Measurements from ENCODE around the gene SLC35G1. TPM values are rescaled to one million over a fixed set of nuclear protein-coding genes. Genes with fewer than 3 reads are reported as not detected.

SLC35G1 gene
- total RNA-seq, 2 donors from 2014 or later = 11.3 to 14.2 TPM

DNA sequence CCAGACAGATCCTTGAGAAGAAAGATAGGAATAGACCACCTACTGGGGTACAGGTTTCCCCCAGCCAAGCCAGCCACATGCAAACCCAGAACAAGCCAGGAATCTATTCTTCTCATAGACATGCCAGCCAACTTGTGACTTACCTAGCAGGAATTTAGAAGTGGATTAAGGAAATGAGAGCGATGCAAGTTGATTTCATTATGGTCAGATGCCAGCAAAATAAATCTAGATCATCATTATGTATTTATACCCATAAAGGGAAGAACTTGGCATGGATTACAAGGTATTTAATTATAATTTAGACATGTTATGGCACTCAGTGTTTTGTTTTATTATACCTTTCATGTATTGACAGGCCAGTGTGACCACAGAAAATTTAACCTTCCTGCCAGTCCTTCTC is 32.8 kb downstream of the SLC35G1 start:
- no peak overlapping the region for H3K27ac Mint-ChIP-seq
- no peaks in the 10 kb centered on the region for H3K36me3 ChIP-seq (ENCODE audit: control insufficient read depth, insufficient read depth, low read length)
- no peaks in the 10 kb centered on the region for H3K4me1 ChIP-seq (ENCODE audit: control insufficient read depth, insufficient read depth, low read length)
- H3K9me3 ChIP-seq (ENCODE audit: control insufficient read depth, low read length) = peaks cover 9% of the 10 kb centered on the region
- H3K27me3 ChIP-seq (ENCODE audit: control insufficient read depth, insufficient read depth, low read length, poor library complexity, severe bottlenecking) = no peaks in the 10 kb centered on the region
- peaks cover 38% of the 10 kb centered on the region for H3K9me3 Mint-ChIP-seq
- H3K27me3 Mint-ChIP-seq (ENCODE audit: insufficient read depth) = peaks cover 13% of the 10 kb centered on the region
- H3K4me1 Mint-ChIP-seq = no peaks in the 10 kb centered on the region
- no peak overlapping the region for H3K4me3 ChIP-seq (ENCODE audit: low read length)
- TF ChIP-seq, protein P1, sequence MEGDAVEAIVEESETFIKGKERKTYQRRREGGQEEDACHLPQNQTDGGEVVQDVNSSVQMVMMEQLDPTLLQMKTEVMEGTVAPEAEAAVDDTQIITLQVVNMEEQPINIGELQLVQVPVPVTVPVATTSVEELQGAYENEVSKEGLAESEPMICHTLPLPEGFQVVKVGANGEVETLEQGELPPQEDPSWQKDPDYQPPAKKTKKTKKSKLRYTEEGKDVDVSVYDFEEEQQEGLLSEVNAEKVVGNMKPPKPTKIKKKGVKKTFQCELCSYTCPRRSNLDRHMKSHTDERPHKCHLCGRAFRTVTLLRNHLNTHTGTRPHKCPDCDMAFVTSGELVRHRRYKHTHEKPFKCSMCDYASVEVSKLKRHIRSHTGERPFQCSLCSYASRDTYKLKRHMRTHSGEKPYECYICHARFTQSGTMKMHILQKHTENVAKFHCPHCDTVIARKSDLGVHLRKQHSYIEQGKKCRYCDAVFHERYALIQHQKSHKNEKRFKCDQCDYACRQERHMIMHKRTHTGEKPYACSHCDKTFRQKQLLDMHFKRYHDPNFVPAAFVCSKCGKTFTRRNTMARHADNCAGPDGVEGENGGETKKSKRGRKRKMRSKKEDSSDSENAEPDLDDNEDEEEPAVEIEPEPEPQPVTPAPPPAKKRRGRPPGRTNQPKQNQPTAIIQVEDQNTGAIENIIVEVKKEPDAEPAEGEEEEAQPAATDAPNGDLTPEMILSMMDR (conservative IDR thresholded peaks at IDR 0.05) = no peak
- H3K4me3 Mint-ChIP-seq = no peak overlapping the region
- H3K36me3 Mint-ChIP-seq (ENCODE audit: low read depth) = peaks cover 13% of the 10 kb centered on the region
- no peak for DNase-seq
- no peak overlapping the region for H3K27ac ChIP-seq (ENCODE audit: low read depth, low read length)
- no peak overlapping the region for H3K9ac ChIP-seq (ENCODE audit: extremely low read depth, low read length, poor library complexity, severe bottlenecking)
- 86% methylated on average over 1 of the region's 1 CpG; no CpG with 5 or more reads in 1 of the 2 experiments for WGBS, 2 experiments (ENCODE audit: insufficient coverage in 1 of 2, insufficient read length in 1 of 2)

DNA sequence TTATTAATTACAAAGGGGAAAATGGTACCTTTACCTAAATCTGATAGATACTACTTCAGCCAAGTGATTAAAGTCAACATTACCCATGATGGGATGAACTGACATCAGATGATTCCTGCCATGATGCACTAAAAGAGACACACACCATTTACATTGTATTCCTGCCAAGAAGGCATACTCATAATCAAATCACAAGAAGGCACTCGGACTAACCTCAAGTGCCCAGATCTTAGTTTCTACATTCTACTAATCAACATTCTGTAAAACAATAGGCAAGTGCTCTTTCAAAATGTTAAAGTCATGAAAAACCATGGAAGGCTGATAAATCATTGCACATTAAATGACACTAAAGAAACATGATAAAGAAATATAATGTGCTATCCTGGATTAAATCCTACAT is 44.4 kb downstream of the SLC35G1 start:
- no peak overlapping the region for H3K27ac Mint-ChIP-seq
- H3K27me3 Mint-ChIP-seq (ENCODE audit: insufficient read depth) = no peaks in the 10 kb centered on the region
- DNase-seq = no peak
- Histone ChIP-seq H3K4me1 (ENCODE audit: control insufficient read depth, insufficient read depth, low read length) (no peaks in the 10 kb centered on the region), H3K36me3 (ENCODE audit: control insufficient read depth, insufficient read depth, low read length) (no peaks in the 10 kb centered on the region), H3K27ac (ENCODE audit: low read depth, low read length) (no peak overlapping the region), H3K9ac (ENCODE audit: extremely low read depth, low read length, poor library complexity, severe bottlenecking) (no peak overlapping the region), H3K9me3 (ENCODE audit: control insufficient read depth, low read length) (no peaks in the 10 kb centered on the region), H3K27me3 (ENCODE audit: control insufficient read depth, insufficient read depth, low read length, poor library complexity, severe bottlenecking) (no peaks in the 10 kb centered on the region), H3K4me3 (ENCODE audit: low read length) (no peak overlapping the region)
- H3K36me3 Mint-ChIP-seq (ENCODE audit: low read depth) = no peaks in the 10 kb centered on the region
- H3K4me1 Mint-ChIP-seq = peaks cover under 1% of the 10 kb centered on the region
- 90% methylated on average over 1 of the region's 1 CpG; no CpG with 5 or more reads in 1 of the 2 experiments for WGBS, 2 experiments (ENCODE audit: insufficient coverage in 1 of 2, insufficient read length in 1 of 2)
- no peak overlapping the region for H3K4me3 Mint-ChIP-seq
- peaks cover 4% of the 10 kb centered on the region for H3K9me3 Mint-ChIP-seq
- TF ChIP-seq, protein P1 (conservative IDR thresholded peaks at IDR 0.05) = no peak

DNA sequence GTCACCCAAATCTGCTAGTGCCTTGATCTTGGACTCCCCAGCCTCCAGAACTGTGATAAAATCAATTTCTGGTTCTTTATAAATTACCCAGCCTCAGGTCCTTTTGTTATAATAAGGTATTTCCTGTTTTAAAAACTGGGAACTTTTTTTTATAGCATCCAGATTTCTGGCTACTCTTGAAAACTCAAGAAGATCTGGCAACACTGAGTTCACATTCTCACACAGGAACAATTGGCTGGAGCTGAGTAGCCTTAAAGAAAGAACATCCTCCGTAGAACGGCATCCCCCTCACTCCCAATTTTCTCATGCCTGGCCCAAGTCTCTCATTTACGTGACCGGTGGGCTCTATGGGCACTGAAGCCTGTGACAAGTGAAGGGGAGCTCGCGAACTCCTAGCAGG is 47.1 kb downstream of the SLC35G1 start:
- H3K36me3 Mint-ChIP-seq (ENCODE audit: low read depth) = no peaks in the 10 kb centered on the region
- no peaks in the 10 kb centered on the region for H3K27me3 ChIP-seq (ENCODE audit: control insufficient read depth, insufficient read depth, low read length, poor library complexity, severe bottlenecking)
- H3K4me1 ChIP-seq (ENCODE audit: control insufficient read depth, insufficient read depth, low read length) = no peaks in the 10 kb centered on the region
- DNase-seq = no peak
- TF ChIP-seq, protein P1 (conservative IDR thresholded peaks at IDR 0.05) = no peak
- no peaks in the 10 kb centered on the region for H3K27me3 Mint-ChIP-seq (ENCODE audit: insufficient read depth)
- H3K9ac ChIP-seq (ENCODE audit: extremely low read depth, low read length, poor library complexity, severe bottlenecking) = no peak overlapping the region
- no peak overlapping the region for H3K27ac ChIP-seq (ENCODE audit: low read depth, low read length)
- peaks cover 4% of the 10 kb centered on the region for H3K4me1 Mint-ChIP-seq
- no peak overlapping the region for H3K4me3 Mint-ChIP-seq
- no peak overlapping the region for H3K27ac Mint-ChIP-seq
- H3K4me3 ChIP-seq (ENCODE audit: low read length) = no peak overlapping the region
- no peaks in the 10 kb centered on the region for H3K9me3 Mint-ChIP-seq
- H3K9me3 ChIP-seq (ENCODE audit: control insufficient read depth, low read length) = no peaks in the 10 kb centered on the region
- 0 to 80% methylated on average over 1 to 6 of the region's 6 CpGs for WGBS, 2 experiments (ENCODE audit: insufficient coverage in 1 of 2, insufficient read length in 1 of 2)
- no peaks in the 10 kb centered on the region for H3K36me3 ChIP-seq (ENCODE audit: control insufficient read depth, insufficient read depth, low read length)
